Spinal cord (tissue), 10 donors: ENCODE measurements around the gene RUVBL1. TPM values are rescaled to one million over a fixed set of nuclear protein-coding genes. Genes with fewer than 3 reads are reported as not detected.
A peak's percentile ranks its signal among the peaks of the same experiment; 100 is the strongest.

Experiments
- DNase-seq, 6 donors: peaks; one replicate each; pipeline versions ENCODE4 v3.0.0 to v3.0.0-alpha.2; 2013 to 2015; ENCODE audit warnings: low spot score in 6 of 6, low read depth in 4 of 6
- H3K27ac ChIP-seq: one replicate; pipeline ENCODE4 v1.5.1; 2013; ENCODE audit warnings: low read depth, low read length, control low read depth
- H3K27me3 ChIP-seq: one replicate; pipeline ENCODE4 v1.6.1; 2013; ENCODE audit warnings: low read length; ENCODE audit not compliant: control insufficient read depth, insufficient read depth
- H3K36me3 ChIP-seq: one replicate; pipeline ENCODE4 v1.6.1; 2013; ENCODE audit warnings: low read length; ENCODE audit not compliant: control insufficient read depth, insufficient read depth
- H3K4me1 ChIP-seq: one replicate; pipeline ENCODE4 v1.6.1; 2013; ENCODE audit warnings: low read length; ENCODE audit not compliant: control insufficient read depth, insufficient read depth
- H3K4me3 ChIP-seq: one replicate; pipeline ENCODE4 v1.5.1; 2013; ENCODE audit warnings: low read depth, low read length, control low read depth
- H3K9me3 ChIP-seq: one replicate; pipeline ENCODE4 v1.6.1; 2013; ENCODE audit warnings: low read length; ENCODE audit not compliant: control insufficient read depth, insufficient read depth
- WGBS: methylation state at CpG from one replicate; pipeline ENCODE4 v1.1.5; 2013; ENCODE audit warnings: missing lambda C conversion rate; ENCODE audit not compliant: insufficient coverage; 5-methylcytosine and 5-hydroxymethylcytosine counted together
- polyA plus RNA-seq, 2 donors: library from polyadenylated mRNA; unstranded; fragments of 120-200 nt; gene quantifications; one replicate each; pipeline ENCODE4 v1.2.1, GENCODE V29; 2013; ENCODE audit not compliant: insufficient read length in 2 of 2
- total RNA-seq, 2 donors: library from RNA; depleted of rRNA in 1 of 2; stranded (reverse); fragments of 120-200 nt in 1 of 2; fragments of >200 nt in 1 of 2; gene quantifications; one replicate each; pipeline versions ENCODE4 v1.2.3 to v1.2.4, GENCODE V29; 2013 to 2014
- donor health status: healthy.

RUVBL1 gene
- total and polyA plus RNA-seq, 4 donors: 37.0 to 58.6 (median 47.8) TPM

- WGBS: no CpG with 5 or more reads among the region's 2 CpGs
Observed at GRCh38 chr3:128063865-128064264, 59.7 kb downstream of the RUVBL1 start.

GRCh38 chr3:128062033-128062745, 61.4 kb downstream of the RUVBL1 start:
- WGBS: 66% methylated on average over 6 of the region's 8 CpGs
- Histone ChIP-seq H3K4me3 (no peak overlapping the region), H3K4me1 (no peaks in the 10 kb centered on the region), H3K9me3 (no peaks in the 10 kb centered on the region), H3K36me3 (peaks cover 85% of the 10 kb centered on the region), H3K27ac (no peak overlapping the region), H3K27me3 (no peaks in the 10 kb centered on the region)
- DNase-seq: no peak

More at GRCh38 chr3:128063865-128064264, 59.7 kb downstream of the RUVBL1 start:
- Histone ChIP-seq H3K9me3 (no peaks in the 10 kb centered on the region), H3K36me3 (peaks cover 87% of the 10 kb centered on the region), H3K27ac (no peak overlapping the region), H3K27me3 (no peaks in the 10 kb centered on the region), H3K4me3 (no peak overlapping the region), H3K4me1 (no peaks in the 10 kb centered on the region)
- no peak for DNase-seq

DNA sequence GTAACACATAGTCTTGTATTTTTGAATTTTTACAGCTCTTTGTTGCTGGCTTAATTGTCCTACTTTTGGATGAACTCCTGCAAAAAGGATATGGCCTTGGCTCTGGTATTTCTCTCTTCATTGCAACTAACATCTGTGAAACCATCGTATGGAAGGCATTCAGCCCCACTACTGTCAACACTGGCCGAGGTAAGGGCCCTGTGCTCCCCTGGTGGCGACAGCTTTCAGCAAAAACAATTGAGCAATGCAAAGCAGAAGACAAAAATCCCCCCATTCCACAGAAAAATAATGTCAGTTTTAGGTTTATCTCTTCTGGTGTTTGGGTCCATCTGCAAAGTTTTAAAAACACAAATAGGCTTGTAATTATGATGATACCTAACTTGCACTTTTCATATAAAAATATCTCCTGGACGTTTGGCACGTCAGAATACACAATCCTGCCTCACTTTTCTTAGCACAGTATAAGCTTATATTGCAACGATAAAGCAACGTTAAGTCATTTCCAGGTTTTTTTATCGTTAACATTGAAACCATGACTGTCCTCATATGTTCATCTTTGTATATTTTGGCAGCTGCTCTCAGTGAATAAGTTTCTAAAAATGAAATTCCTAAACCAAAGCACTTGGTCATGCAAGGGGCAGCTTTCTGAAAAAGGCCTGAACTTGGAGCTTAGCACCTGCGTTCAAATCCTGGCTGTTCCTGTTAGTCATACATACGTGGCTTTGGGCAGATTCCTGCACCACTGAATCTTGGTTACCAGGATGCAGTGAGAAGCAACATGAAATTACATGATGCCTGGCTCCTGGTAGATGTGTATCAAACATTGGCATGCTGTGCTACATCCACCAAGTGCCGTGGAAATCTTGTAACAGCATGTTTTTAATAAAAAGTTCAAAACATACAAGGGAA, 62.9 kb downstream of the RUVBL1 start:
- Histone ChIP-seq H3K9me3 (no peaks in the 10 kb centered on the region), H3K4me3 (no peak overlapping the region), H3K4me1 (no peaks in the 10 kb centered on the region), H3K27ac (no peak overlapping the region), H3K27me3 (no peaks in the 10 kb centered on the region), H3K36me3 (peaks cover 75% of the 10 kb centered on the region)
- DNase-seq: no peak
- 89% methylated on average over 6 of the region's 11 CpGs for WGBS

DNA sequence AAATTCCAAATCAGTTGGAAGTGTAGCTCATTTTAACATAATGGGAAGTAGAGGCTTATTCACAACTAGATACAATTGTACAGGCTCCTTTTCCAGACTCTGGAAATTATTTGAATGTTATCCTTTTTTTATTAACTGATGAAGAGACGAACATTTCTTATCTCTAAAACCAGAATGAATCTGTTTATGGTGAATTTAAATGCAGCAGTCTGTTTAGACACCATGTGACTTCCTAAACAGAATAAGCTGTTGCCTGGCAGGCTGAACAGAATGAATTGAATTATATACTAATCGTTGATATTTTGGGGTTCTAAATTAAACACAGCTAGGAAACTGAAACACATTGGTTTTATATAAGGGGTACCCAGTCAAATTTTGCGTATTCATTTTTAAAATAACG, 67.4 kb downstream of the RUVBL1 start:
- 93% methylated on average over 2 of the region's 4 CpGs for WGBS
- H3K27me3 ChIP-seq: no peaks in the 10 kb centered on the region
- no peak overlapping the region for H3K4me3 ChIP-seq
- H3K9me3 ChIP-seq: no peaks in the 10 kb centered on the region
- no peak for DNase-seq
- peaks cover 10% of the 10 kb centered on the region for H3K4me1 ChIP-seq
- peaks cover 35% of the 10 kb centered on the region for H3K36me3 ChIP-seq
- H3K27ac ChIP-seq: no peak overlapping the region

DNA sequence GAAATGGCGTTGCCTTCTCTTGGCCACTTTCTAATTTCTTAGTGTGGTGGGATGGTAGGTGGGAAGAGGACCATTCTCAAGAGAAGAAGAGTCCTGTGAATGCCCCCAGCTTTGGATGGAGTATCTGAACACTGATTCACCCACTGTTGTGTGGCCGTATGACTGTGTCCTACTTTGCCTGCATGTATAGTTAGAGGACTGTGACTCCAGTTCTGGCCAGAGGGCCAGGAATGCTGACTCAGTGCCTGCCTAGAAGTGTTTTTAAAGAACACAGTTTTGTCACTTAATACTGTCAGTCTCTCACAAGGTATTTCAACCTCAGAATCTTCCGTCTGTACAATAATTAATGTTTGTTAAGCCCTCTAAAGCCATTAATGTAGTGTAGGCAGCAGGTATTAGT, 69.2 kb downstream of the RUVBL1 start:
- Histone ChIP-seq H3K27ac (no peak overlapping the region), H3K9me3 (no peaks in the 10 kb centered on the region), H3K4me1 (peaks cover 11% of the 10 kb centered on the region), H3K4me3 (no peak overlapping the region), H3K27me3 (no peaks in the 10 kb centered on the region), H3K36me3 (peaks cover 22% of the 10 kb centered on the region)
- DNase-seq: no peak
- 67% methylated on average over 1 of the region's 3 CpGs for WGBS

DNA sequence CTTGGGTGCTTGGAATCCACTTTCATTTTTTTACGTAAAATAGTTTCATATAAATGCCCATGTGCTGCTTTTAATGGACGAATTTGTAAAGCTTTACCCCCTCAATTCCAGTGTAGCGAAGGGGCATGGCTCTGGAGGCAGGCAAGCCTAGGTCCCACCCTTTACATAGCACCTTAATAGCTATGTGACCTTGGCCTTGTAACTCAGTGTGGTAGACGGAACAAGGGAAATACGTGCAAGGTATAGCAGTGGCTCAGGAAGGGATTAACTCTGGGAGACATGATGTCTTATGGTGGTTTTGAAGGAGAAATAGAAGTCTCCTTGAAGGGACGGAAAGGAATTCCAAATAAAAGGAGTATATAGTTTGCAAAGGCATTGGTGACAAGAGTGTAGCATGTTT, 70.0 kb downstream of the RUVBL1 start:
- Histone ChIP-seq H3K36me3 (peaks cover 16% of the 10 kb centered on the region), H3K27ac (no peak overlapping the region), H3K27me3 (no peaks in the 10 kb centered on the region), H3K4me3 (peak overlapping the region; percentile 84), H3K4me1 (peaks cover 11% of the 10 kb centered on the region), H3K9me3 (no peaks in the 10 kb centered on the region)
- 74% methylated on average over 5 of the region's 6 CpGs for WGBS
- DNase-seq: no peak

- peak overlapping the region; percentile 84 for H3K4me3 ChIP-seq
- peak overlapping the region; percentile 86 for H3K27ac ChIP-seq
- peak in 4 of 6 donors; percentile 7 to 48 (median 26) for DNase-seq
- peaks cover 10% of the 10 kb centered on the region for H3K36me3 ChIP-seq
- no peaks in the 10 kb centered on the region for H3K27me3 ChIP-seq
- H3K9me3 ChIP-seq: no peaks in the 10 kb centered on the region
- peaks cover 11% of the 10 kb centered on the region for H3K4me1 ChIP-seq
- WGBS: 2% methylated on average over 30 of the region's 33 CpGs
Observed at GRCh38 chr3:128052595-128053351, 70.8 kb downstream of the RUVBL1 start.

GRCh38 chr3:128051837-128052594, 71.6 kb downstream of the RUVBL1 start, which contains the start of gene SEC61A1:
SEC61A1 (plus strand) TSS chr3:128052437; CDS start chr3:128052553, 116 bp downstream.
- Histone ChIP-seq H3K4me1 (peaks cover 11% of the 10 kb centered on the region), H3K9me3 (no peaks in the 10 kb centered on the region), H3K4me3 (peak within 1 kb of the TSS; percentile 91), H3K27me3 (no peaks in the 10 kb centered on the region), H3K36me3 (peaks cover 3% of the 10 kb centered on the region), H3K27ac (peak within 1 kb of the TSS; percentile 86)
- 0% methylated on average over 90 of the region's 90 CpGs for WGBS
- DNase-seq: peak; percentile 87 to 98 (median 90)

DNA sequence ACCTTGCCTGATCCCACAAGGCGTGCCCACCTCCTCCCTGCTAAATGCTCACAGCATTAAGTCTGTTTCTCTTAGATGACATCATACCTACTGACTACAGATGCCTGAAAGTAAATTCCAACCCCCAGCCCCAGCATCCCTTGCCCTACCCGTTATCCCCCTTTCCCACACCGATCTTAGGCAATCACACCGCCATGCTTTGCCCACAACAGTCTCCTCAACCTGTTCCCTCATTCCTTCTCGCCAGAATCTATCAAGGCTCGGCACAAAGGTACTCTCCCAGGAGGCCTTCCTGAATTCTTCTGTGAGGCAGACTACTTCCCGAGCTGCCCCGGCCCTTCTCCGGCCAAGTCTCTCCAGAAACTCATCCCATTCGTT, 72.2 kb downstream of the RUVBL1 start:
- Histone ChIP-seq H3K4me1 (peaks cover 11% of the 10 kb centered on the region), H3K9me3 (no peaks in the 10 kb centered on the region), H3K36me3 (no peaks in the 10 kb centered on the region), H3K27me3 (no peaks in the 10 kb centered on the region), H3K27ac (peak overlapping the region; percentile 76), H3K4me3 (peak overlapping the region; percentile 91)
- peak in 3 of 6 donors; percentile 9 to 65 (median 24) for DNase-seq
- 10% methylated on average over 10 of the region's 10 CpGs for WGBS
